NCI-H82 (cell line): ENCODE data around the gene ARHGAP40.
"Not testable (repeated sequence)": the region's sequence is repeated elsewhere in the genome, so short reads cannot be mapped to it uniquely, and the experiment has no call there.

Experiments used
- DNase-seq: peaks from one replicate; lab custom pipeline; 2025; lab: John Stamatoyannopoulos, UW

ARHGAP40 gene

GRCh38 chr20:38588303-38588702 lies 13.3 kb upstream of the ARHGAP40 start:
- DNase-seq = no peak

DNA sequence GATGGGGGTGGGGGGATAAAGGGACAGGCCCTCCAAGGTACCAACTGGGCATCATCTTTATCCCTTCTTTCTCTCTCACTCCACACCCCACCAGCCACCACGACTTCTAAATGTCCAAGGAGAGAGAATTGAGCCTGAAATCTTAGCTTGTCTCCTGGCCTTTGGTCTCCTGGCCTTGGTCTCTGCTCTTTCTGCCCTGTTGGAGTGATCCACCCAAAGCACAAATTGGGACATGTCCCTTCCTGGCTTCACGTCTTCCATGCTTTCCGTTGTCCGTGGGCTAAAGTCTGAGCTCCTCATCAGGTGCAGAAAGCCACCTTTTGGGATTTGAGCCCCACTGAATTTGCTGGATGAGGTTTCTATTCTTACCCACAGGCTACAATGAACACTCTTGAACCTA lies 12.3 kb upstream of the ARHGAP40 start:
- DNase-seq = no peak

DNA sequence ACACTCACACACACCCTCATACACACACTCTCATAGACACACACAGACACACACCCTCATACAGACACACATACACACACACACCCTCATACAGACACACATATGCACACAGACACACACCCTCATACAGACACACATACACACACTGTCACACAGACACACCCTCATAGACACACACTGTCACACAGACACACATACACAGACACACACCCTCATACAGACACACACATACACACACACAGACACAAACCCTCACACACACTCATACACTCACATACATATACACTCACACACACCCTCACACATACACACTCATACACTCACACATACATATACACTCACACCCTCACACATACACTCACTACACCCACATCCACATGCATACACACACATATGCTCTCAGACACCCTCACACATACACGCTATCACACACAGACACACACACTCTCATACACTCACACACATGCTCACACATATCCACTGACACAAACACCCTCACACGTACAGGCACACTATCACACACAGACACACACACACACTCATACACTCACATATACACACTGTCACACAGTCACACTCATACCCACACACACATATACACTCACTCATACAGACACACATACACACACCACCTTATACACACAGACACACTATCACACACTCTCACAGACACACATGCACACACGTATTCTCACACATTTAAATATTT lies 11.5 kb upstream of the ARHGAP40 start:
- DNase-seq = no peak

- DNase-seq = no peak
Measured at GRCh38 chr20:38590676-38591473, 10.7 kb upstream of the ARHGAP40 start.

DNA sequence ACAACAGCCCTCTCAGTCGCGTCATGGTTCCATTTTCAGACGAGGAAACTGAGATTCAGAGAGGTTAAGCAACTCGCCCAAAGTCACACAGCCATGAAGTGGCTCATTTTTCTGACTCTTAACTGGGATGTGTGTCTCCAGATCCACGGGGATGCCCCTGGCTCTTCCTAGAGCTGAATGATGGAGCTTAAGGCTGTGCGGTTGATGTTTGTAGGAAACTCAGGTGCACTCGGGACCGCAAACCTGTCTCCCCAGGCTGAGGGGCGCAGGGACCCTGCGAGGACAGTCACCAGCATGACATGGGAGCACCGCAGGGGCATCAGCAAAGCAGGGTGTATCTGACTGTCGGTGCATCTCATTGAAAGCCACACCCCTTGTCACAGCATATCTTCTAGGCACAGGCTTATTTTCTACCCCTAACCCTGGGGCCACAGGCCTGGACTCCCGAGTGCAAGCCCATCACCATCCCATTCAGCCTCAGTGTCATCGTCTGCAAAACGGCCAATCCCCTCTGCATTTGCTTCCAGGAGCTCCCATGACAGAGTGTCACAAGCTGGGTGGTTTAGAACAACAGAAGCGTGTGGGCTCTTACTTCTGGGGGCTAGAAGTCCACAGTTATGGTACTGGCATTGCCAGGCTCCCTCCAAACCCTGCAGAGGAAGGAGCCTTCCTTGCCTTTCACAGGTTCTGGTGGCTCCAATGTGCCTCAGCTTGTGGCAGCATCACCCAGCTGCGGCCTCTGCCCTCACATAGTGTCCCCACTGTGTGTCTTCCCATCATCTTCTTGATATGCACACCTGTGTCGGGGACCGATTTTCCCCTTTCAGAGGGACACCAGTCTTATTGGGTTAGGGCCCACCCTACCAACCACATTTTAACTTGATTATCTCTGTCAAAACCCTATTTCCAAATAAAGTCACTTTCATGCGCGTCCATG lies 9.9 kb upstream of the ARHGAP40 start:
- no peak for DNase-seq

DNA sequence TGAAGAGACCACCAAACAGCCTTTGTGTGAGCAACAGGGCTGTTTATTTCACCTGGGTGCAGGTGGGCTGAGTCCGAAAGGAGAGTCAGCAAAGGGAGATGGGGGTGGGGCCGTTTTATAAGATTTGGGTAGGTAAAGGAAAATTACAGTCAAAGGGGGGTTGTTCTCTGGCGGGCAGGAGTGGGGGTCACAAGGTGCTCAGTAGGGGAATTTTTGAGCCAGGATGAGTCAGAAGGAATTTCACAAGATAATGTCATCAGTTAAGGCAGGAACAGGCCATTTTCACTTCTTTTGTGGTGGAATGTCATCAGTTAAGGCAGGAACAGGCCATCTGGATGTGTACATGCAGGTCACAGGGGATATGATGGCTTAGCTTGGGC lies 9.2 kb upstream of the ARHGAP40 start:
- DNase-seq = not testable (repeated sequence)

DNA sequence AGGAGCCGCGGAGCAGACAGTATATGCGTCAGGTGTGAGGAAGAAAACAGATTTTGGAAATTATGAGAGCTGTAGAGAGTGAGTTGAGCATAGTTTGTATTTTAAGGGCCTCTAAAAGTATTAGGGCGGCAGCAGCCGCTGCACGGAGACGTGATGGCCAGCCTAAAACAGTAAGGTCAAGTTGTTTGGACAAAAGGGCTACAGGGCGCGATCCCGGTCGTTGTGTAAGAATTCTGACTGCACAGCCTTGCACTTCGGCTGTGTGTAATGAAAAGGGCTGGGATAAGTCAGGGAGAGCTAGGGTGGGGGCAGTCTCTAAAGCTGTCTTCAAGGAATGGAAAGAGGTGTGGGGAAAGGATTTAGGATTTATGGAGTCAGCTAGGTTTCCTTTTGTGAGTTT lies 7.3 kb upstream of the ARHGAP40 start:
- DNase-seq = not testable (repeated sequence)

- not testable (repeated sequence) for DNase-seq
Measured at GRCh38 chr20:38595886-38596285, 5.7 kb upstream of the ARHGAP40 start.

GRCh38 chr20:38599410-38599882 lies 2.2 kb upstream of the ARHGAP40 start:
- DNase-seq = no peak

DNA sequence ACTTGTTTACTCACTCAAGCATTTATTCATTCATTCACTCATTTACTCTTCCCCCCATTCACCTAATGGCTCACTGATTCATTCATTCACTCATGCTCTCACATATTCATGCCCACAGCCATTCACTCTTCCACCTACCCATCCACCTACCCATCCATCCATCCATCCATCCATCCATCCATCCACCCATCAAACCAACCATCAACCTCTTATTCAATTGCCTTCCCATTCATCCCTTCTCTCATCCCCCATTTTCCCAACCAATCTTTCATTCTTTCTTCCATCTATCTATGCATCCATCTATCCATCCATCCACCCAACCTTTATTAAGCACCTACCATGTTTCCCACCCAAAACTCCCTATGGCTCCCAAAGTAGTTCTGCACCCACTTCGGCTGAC lies 1.6 kb upstream of the ARHGAP40 start:
- DNase-seq = no peak

GRCh38 chr20:38602185-38602581 lies 574 bp downstream of the ARHGAP40 start:
- no peak for DNase-seq

DNA sequence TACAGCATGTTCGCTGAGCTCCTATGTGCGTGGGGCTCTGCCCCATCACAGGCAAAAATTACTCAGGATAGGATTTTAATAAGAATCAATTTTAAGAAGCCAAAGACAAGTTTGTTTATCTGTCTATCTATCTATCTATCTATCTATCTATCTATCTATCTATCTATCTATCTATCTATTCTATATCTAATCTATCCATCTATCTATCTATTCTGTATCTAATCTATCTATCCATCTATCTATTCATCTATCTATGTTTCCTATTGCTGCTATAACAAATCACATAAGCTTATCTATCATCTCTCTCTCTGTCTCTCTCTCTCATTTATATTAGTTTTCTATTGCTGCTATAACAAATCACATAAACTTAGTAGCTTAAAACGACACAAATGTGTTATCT lies 1.7 kb downstream of the ARHGAP40 start:
- no peak for DNase-seq

DNA sequence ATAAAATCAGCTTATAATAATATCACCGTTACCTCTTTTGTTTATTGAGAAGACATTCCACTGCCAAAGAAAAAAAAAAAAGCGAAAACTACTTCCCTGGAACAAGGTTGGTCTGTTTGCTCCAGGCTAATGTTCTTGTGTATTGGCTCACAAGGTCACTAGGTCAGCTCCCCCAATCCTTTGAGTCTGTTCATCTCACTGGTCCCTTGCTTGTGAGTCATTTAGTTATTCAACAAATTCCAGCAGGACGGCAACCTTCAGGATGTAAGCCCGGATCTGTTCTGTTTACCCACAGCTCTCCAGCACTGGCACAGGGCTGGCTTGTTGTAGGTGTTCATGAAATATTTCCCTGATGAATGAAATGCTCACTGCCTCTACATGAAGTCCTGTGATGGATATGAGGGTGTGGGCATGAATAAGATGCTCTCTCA lies 3.3 kb downstream of the ARHGAP40 start:
- no peak for DNase-seq

GRCh38 chr20:38607351-38607750 lies 5.7 kb downstream of the ARHGAP40 start:
- DNase-seq = no peak

DNA sequence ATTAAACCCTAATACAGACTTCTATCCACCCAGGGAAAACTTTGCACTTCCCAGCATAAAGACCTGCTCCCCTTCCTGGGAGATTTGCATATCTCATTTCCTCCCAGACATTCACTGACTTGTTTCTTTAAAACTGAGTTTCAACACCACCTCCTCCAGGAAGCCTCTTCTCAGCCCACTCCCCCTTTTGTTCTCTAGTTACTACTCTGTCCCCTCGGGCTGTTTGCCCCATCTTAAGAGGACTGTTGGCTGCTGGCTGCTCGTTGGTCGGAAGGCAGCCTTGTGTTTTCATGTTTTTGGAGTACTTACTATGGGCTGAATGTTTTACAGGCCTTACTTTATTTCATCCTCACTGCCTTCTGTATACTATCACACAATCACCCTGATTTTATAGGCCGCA lies 6.6 kb downstream of the ARHGAP40 start:
- DNase-seq = no peak

DNA sequence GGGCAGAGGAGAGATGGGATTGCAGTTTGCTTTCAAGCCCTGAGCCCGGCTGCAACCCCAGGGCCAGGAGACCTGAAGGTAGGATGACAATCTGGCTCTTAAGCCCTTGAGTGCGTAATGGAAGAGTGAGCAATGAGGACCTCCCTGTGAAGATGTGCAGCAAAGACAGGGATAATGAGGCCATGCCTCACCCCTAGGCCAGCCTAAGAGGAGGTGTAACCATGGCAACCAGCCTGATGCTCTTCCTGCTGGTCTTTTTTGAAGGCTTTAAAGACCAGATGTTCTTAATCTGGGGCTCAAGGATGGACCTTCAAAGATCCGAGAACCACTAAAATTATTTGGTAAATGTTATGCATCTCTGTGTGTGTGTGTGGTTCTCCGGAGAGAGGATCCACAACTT lies 8.2 kb downstream of the ARHGAP40 start:
- DNase-seq = peak; percentile 25

DNA sequence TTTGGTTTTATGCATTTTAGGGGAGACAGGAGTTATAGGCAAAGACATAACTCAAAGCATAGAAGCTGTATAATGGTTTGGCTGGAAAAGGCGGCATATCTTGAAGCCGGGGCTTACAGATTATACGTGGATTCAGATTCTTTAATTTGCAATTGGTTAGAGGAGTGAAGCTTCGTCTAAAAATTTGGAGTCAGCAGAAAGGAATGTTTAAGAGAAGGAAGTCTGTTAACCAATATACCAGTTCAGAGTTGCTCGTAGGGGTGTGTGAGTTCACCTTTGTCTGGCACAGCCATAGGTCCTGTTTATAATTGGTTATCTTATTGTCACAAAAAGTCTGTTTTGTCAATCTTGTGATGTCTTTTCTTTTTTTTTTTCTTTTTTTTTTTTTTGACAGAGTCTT lies 8.9 kb downstream of the ARHGAP40 start:
- DNase-seq = no peak

DNA sequence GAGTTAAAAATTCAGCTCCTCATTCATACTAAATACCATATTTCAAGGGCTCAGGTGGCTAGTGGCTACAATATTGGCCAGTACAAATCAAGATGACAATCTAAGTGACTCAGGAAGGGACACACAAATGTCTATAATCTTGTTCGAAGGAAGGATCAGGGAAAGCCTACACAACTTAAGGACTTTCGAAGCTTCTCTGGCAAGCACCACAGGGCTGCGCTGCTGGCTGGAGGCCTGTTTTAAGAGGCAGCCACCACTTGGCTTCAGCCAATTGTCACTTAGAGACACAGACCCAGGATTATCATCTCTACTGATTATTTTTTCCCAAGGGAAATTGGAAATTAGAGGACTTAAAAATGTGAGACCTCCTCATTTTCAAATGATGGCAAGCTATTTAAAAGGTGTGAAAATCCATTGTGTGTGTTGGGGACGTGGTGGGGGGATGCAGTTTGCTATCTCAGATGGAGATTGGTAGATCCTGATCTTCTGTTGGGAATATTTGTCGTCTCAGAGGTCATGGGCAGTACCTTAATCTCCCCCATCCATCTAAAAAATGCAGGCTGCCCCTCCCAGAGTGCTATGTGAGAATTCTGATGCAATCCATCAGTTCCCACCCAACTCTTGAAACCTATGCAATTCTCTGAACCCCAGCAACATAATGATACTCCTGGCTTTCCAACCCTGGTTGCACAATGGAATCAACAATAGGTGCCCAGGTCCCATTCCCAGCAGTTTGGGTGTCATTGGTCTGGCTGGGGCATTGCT lies 11.3 kb downstream of the ARHGAP40 start:
- no peak for DNase-seq

DNA sequence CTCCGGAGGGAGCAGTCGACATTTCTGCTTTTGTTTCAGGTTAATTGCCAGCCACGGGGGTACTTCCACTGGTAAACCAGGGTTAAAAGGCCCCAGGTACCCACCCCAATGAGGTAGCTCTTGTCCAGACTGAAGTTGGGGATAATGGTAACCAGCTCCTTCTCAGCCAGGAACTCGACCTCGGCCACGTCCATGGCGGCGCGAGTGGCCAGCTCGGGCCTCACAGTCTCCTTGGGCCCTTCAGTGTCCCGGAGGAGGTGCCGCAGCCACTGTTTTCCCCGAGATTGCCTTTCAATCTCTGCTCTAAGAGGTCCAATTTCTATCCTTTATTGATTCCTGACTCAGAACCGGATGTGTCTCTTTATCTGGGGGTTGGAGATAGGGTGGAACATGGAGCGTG lies 13.7 kb downstream of the ARHGAP40 start:
- DNase-seq = no peak

GRCh38 chr20:38616457-38616856 lies 14.8 kb downstream of the ARHGAP40 start:
- DNase-seq = no peak

DNA sequence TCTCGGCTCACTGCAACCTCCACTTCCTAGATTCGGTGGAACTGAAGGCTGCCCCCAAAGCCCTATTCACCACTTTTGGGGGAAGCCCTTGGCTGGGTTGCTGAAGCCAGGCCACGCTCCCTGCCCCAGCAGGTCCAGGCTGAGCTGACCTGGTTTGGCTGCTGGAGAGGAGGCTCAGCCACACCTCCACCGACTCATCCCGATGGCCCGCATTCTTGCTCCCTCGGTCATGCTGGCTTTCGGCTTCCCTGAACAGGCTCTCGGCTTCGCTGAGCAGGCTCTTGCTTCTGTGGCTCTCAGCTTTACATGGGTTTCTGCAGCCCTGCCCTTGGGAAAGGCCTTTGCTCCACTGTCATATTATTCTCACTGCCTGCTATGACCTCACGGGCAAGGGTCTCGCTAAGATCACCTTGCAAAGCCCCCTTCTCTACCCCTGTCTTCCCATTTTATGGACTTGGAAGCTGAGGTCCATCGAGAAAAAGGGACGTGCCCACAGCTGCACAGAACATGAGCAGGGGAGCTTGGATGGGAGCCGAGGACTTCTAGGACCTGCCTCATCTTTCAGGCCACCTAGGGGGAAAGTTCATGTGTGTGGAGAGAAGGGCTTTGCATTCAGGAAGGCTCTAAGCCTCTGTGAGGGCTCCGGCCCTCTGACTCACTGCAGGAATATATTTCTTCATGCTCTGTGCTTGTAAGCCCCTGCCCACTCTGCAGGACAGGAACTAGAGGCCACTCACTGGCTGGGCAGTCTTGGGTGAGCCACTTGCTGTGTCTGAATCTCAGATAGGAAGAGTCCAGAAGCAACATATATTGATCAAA lies 15.6 kb downstream of the ARHGAP40 start:
- no peak for DNase-seq
